GM19372 (cell line): ENCODE results near the gene B3GNT8.
"Not testable (repeated sequence)": the region's sequence is repeated elsewhere in the genome, so short reads cannot be mapped to it uniquely, and the experiment has no call there.

Source experiments
- ATAC-seq: cut with Tn5 transposase; IDR thresholded peaks from one replicate; pipeline ENCODE4 v1.9.1; 2021; ENCODE audit warnings: mild to moderate bottlenecking, low read depth, moderate library complexity; ENCODE audit not compliant: unreplicated experiment

B3GNT8 gene

GRCh38 chr19:41437944-41438574 is 10.9 kb upstream of the B3GNT8 start:
- no peak for ATAC-seq

- no peak for ATAC-seq
These were observed 9.4 kb upstream of the B3GNT8 start for GRCh38 chr19:41436674-41436951.

GRCh38 chr19:41435936-41436673 is 8.9 kb upstream of the B3GNT8 start:
- ATAC-seq, result no peak

- not testable (repeated sequence) for ATAC-seq
These were observed 8.2 kb upstream of the B3GNT8 start for GRCh38 chr19:41435376-41435775.

- no peak for ATAC-seq
These were observed 7.3 kb upstream of the B3GNT8 start for GRCh38 chr19:41434450-41434849.

GRCh38 chr19:41433171-41433570 is 6.0 kb upstream of the B3GNT8 start:
- no peak for ATAC-seq

- no peak for ATAC-seq
These were observed 4.5 kb upstream of the B3GNT8 start for GRCh38 chr19:41431426-41432386.

GRCh38 chr19:41430922-41431321 is 3.7 kb upstream of the B3GNT8 start:
- ATAC-seq, result no peak

GRCh38 chr19:41428481-41428859 is 1.3 kb upstream of the B3GNT8 start:
- ATAC-seq, result no peak

- ATAC-seq, result no peak
These were observed 690 bp upstream of the B3GNT8 start for GRCh38 chr19:41427647-41428480.

- ATAC-seq, result no peak
These were observed 895 bp downstream of the B3GNT8 start for GRCh38 chr19:41426116-41426841.

- no peak for ATAC-seq
These were observed 1.7 kb downstream of the B3GNT8 start for GRCh38 chr19:41425174-41426115.

- no peak for ATAC-seq
These were observed 2.6 kb downstream of the B3GNT8 start for GRCh38 chr19:41424335-41425173.

GRCh38 chr19:41422955-41423354 is 4.2 kb downstream of the B3GNT8 start:
- no peak for ATAC-seq

GRCh38 chr19:41422456-41422855 is 4.7 kb downstream of the B3GNT8 start:
- ATAC-seq, result no peak

- no peak for ATAC-seq
These were observed 5.2 kb downstream of the B3GNT8 start for GRCh38 chr19:41421973-41422372.

GRCh38 chr19:41421314-41421713 is 5.9 kb downstream of the B3GNT8 start:
- no peak for ATAC-seq
